Ammon's horn (tissue), 1 donor: Measurements from ENCODE around the gene NTRK1.
"Not testable (repeated sequence)": the region's sequence is repeated elsewhere in the genome, so short reads cannot be mapped to it uniquely, and the experiment has no call there.

Source experiments
- DNase-seq: peaks from one replicate; pipeline ENCODE4 v3.0.0-alpha.2; 2016; ENCODE audit warnings: low spot score

Gene NTRK1

GRCh38 chr1:156913809-156914387 is 53.2 kb downstream of the NTRK1 start:
- DNase-seq, result no peak

DNA sequence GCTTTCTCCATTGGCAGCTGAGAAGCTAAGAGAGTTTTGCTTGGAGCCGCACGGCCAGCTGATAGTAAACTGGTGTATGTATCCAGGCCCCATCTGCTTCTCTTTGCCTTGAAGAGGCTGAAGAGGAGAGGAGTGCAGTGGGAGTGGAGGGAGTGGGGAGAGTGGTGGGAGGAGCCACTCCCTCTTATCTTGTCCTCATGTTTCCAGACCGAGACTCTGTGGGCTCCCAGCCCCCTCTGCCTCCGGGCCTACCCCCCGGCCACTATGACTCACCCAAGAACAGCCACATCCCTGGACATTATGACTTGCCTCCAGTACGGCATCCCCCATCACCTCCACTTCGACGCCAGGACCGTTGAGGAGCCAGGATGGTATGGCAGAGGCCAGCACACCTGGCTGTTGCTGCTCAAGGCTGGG is 53.8 kb downstream of the NTRK1 start:
- DNase-seq, result no peak

GRCh38 chr1:156920233-156921052 is 59.8 kb downstream of the NTRK1 start, which contains the start of gene LRRC71:
LRRC71 (plus strand) TSS chr1:156920632; CDS start chr1:156920804, 172 bp downstream.
- DNase-seq, result peak; percentile 54

- DNase-seq, result no peak
Measured at GRCh38 chr1:156921053-156921529, 60.4 kb downstream of the NTRK1 start.

- DNase-seq, result no peak
Measured at GRCh38 chr1:156922986-156923669, 62.5 kb downstream of the NTRK1 start.

- DNase-seq, result no peak
Measured at GRCh38 chr1:156923670-156924477, 63.2 kb downstream of the NTRK1 start.

DNA sequence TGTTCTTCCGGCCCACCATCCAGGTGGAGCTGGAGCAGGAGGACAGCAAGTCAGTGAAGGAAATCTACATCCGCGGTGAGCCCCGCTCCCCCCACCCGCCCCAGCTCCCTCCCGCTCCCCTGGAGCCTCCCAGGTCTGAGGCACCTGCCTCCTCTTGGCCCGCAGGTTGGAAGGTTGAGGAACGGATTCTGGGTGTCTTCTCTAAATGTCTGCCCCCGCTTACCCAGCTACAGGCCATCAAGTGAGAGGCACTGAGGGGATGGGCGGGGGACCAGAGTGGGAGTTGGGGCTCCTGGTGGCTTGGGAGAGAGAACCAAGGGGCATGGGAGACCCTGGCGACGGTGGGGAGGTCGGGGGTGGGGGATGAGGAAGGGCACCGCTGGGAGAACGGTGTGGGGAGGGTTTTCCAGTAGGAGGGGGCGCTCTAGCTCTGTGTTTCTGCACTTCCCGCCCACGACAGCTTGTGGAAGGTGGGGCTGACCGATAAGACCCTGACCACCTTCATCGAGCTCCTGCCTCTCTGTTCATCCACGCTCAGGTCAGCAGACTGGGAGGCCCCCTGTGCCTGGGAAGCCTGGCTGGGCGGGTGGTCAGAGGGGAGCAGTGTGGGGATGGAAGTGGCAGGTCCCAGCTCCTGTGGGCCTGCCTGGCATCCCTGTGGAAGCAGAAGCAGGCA is 64.0 kb downstream of the NTRK1 start:
- no peak for DNase-seq

DNA sequence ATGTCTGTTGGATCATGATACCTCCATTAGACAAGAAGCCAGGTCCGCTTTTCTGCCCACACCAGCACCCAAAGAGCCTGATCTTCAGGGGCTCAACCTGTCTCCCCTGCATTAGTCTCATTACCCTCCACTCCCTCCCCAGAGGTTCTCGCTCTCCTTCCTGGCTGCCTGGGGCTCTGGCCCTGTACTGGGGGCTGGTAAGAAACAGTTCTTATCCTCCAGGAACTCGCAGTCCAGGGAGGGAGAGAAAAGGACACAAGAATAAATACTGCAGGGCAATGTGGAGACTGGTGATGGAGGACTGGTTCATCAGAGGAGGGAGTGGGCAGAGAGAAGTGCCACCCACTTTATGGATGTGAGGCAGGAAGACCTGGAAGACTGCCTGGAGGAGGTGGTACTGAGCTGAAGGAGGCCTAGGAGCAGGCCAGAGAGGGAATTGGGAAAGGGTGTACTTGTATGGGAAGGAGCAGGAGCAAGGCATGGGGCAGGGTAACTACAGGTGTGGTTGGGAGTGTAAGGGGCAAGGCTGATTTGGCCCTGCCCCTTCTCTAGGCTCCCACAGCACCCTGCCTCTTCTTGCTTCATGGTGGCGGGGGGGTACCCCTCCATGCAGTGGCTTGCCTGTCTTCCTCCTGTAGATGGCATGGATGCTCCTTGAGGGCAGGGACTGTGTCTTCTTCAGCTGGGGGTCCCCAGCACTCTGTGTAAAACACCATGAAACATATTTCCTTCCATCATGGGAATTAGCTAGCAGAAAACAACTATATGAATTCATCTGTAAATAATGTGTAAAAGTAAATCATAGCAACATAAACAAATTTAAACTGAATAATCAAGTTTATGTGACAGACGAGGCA is 64.7 kb downstream of the NTRK1 start:
- no peak for DNase-seq

- no peak for DNase-seq
Measured at GRCh38 chr1:156926175-156926574, 65.5 kb downstream of the NTRK1 start.

GRCh38 chr1:156926695-156927094 is 66.0 kb downstream of the NTRK1 start:
- DNase-seq, result not testable (repeated sequence)

GRCh38 chr1:156927215-156928042 is 66.8 kb downstream of the NTRK1 start:
- DNase-seq, result peak; percentile 43

DNA sequence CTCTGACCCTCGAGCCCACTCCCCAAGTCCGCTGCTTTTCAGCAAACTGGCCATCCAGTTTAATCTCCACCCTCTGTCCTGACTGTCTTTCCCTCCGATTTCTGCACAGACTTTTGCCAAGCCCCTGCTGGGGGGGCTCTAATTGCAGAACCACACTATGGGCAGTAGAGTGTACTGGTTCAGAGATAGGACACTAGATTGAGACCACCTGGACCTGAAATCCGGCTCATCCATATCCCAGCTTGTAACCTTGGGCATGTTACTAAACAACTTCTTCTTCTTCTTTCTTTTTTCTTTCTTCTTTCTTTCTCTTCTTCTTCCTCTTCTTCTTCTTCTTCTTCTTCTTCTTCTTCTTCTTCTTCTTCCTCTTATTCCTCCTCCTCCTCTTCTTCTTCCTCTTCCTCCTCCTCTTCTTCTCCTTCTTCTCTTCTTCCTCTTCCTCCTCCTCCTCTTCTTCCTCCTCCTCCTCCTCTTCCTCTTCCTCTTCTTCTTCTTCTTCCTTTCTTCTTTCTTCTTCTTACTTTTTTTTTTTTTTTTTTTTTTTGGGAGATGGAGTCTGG is 67.5 kb downstream of the NTRK1 start:
- no peak for DNase-seq

DNA sequence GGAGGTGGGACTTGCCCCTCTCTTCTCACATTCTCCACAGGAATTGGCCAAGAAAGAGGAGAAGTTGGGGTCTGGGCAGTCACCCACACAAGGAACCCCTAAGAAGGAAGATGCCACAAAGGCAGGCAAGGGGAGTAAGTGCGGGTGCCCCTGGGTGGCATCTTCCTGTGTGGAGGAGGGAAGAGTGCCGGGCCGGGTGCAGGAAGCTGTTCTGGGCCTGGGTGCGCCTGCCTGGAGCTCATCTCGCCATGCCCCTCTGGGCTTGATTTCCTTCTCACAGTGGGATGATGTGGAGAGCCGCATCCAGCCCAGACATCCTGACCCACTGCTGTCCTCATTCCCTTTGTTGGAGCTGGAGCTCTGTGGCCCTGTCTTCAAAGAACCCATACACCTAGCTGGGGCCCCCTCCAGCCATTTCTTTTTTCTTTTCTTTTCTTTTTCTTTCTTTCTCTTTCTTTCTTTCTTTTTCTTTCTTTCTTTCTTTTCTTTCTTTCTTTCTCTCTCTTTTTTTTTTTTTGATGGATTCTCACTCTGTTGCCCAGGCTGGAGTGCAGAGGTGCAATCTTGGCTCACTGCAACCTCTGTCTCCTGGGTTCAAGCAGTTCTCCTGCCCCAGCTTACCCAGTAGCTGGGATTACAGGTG is 69.1 kb downstream of the NTRK1 start:
- DNase-seq, result no peak

GRCh38 chr1:156930483-156930882 is 69.8 kb downstream of the NTRK1 start:
- no peak for DNase-seq
